Measurements from ENCODE around the gene FCER1G. TPM values are rescaled to one million over a fixed set of nuclear protein-coding genes. Genes with fewer than 3 reads are reported as not detected.

FCER1G gene
- total RNA-seq (2014; rRNA removed; shearing (Covaris generic)): 0.49 TPM in 1 of 2 replicates, not detected in the other

- no peak for DNase-seq (ENCODE audit: low spot score)
- in situ Hi-C loops (cut with HindIII; ENCODE audit: low sequenced_read_pairs): loop anchor here (25.0 kb wide), 1 partner anchor 172 kb away; no protein-coding TSS in a partner anchor
Observed at GRCh38 chr1:161215076-161215475, at the start of gene FCER1G. TSS of gene FCER1G (plus strand) at chr1:161215295. CDS start at chr1:161215322, 27 bp downstream.

GRCh38 chr1:161165742-161166668 lies 49.1 kb upstream of the FCER1G start, which contains the start of gene PPOX:
TSS of gene PPOX (plus strand) at chr1:161166426. CDS start at chr1:161166848, 422 bp downstream.
- in situ Hi-C loops (cut with HindIII; ENCODE audit: low sequenced_read_pairs): no loop called here
- DNase-seq (ENCODE audit: low spot score): peak; percentile 99

- peak; percentile 16 for DNase-seq (ENCODE audit: low spot score)
- in situ Hi-C loops (cut with HindIII; ENCODE audit: low sequenced_read_pairs): no loop called here
Observed at GRCh38 chr1:161166669-161167548, 48.2 kb upstream of the FCER1G start.

GRCh38 chr1:161168906-161169305 lies 46.2 kb upstream of the FCER1G start:
- in situ Hi-C loops (cut with HindIII; ENCODE audit: low sequenced_read_pairs): no loop called here
- no peak for DNase-seq (ENCODE audit: low spot score)

- no peak for DNase-seq (ENCODE audit: low spot score)
- in situ Hi-C loops (cut with HindIII; ENCODE audit: low sequenced_read_pairs): no loop called here
Observed at GRCh38 chr1:161171191-161171590, 43.9 kb upstream of the FCER1G start.

- DNase-seq (ENCODE audit: low spot score): no peak
- in situ Hi-C loops (cut with HindIII; ENCODE audit: low sequenced_read_pairs): no loop called here
Observed at GRCh38 chr1:161171696-161172095, 43.4 kb upstream of the FCER1G start.

DNA sequence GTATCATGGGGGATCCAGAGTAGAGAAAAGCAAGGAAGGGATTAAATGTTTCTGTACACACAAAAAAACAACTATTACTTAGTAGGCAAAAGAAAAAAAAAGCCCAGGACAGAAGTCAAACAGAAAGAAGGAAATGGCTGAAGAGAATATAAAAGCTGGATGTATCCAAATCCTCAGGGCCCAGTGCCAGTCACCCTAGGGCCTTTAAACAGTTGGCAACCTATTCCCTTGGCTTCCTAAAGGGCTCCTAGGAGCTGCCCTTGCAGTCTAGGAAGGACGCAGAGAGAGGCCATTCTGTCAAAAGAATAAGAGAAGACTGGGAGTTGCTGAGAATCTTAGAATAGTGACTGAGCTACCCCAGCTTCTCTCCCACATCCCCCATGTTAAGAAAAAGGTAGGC lies 42.7 kb upstream of the FCER1G start:
- no peak for DNase-seq (ENCODE audit: low spot score)
- in situ Hi-C loops (cut with HindIII; ENCODE audit: low sequenced_read_pairs): no loop called here

- in situ Hi-C loops (cut with HindIII; ENCODE audit: low sequenced_read_pairs): no loop called here
- no peak for DNase-seq (ENCODE audit: low spot score)
Observed at GRCh38 chr1:161172776-161173376, 42.2 kb upstream of the FCER1G start.

GRCh38 chr1:161173711-161174110 lies 41.4 kb upstream of the FCER1G start:
- in situ Hi-C loops (cut with HindIII; ENCODE audit: low sequenced_read_pairs): no loop called here

GRCh38 chr1:161174911-161175310 lies 40.2 kb upstream of the FCER1G start:
- no peak for DNase-seq (ENCODE audit: low spot score)
- in situ Hi-C loops (cut with HindIII; ENCODE audit: low sequenced_read_pairs): no loop called here

More at GRCh38 chr1:161173711-161174110, 41.4 kb upstream of the FCER1G start:
- no peak for DNase-seq (ENCODE audit: low spot score)

GRCh38 chr1:161175771-161176453 lies 39.2 kb upstream of the FCER1G start:
- no peak for DNase-seq (ENCODE audit: low spot score)
- in situ Hi-C loops (cut with HindIII; ENCODE audit: low sequenced_read_pairs): no loop called here

DNA sequence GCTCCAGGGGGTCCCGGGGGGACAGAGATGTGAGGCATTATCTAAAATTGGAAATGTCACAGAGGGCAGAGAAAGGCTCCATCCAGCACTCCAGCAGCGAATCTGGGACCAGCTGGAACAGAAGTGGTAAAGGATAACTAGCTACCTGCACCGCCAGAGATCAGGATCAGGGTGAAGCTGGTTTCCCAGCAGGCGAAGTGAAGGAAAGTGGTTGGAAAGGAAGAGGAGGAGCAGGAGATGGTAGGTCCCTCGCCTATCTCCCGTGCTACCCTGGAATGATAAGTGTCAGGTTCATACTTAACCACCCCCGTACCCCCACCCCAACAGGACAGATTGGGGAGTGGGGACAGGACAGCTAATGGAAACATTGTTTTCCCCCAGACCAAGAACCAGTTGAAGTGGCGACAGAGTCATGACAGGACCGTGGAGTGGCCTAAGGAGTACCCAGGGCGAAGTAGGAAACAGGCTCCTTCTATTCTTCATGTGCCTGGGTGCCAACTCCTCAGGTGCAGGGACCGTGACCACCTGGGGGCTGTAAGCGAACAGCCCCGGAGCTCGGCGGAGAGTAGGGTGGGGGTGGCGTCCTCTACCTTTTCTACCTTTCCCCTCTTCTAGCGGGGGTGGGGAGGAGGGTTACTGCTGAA lies 38.5 kb upstream of the FCER1G start:
- DNase-seq (ENCODE audit: low spot score): no peak
- in situ Hi-C loops (cut with HindIII; ENCODE audit: low sequenced_read_pairs): no loop called here

DNA sequence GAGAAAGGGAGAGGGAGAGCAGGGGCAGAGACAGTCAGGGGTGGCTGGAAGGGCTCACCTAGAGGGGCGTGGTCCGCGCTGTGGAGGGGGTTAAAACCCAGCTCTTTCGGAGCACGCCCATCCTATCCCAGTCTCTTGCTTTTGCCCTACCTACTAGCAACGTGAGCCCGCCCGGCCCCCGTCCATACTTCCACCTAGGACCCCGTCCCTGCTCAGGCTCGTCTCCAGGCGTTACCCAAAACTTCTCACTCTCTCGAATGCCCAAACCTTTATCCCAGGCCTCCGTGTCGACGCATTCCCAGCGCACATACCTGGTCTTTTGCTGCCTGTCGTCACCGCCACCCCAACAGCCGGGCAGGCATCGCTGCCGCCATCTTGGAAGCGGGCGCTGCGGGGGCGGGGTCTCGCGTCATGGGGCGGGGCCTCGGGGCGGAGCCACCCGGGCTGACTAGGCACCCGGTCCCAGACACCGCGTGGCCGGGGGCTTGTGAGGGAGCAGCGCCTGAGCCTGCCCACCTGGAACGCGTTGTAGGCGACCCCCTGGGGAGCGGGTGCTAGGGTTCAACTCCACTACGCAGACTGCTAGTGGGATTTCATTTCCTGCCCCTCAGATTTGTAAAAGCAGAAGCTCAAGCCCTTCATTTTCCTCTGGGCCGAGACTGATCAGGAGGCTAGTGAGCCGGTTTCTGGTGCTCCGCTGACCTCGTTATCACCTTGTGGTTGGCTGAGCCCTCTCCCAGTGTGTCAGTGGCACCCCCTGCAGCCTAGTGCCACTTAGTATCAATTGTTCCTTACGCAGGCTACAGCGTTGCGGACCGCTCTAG lies 37.8 kb upstream of the FCER1G start, which contains the start of gene B4GALT3:
B4GALT3 (minus strand) TSS at position 396 of the 824 bp plus-strand sequence. CDS start 1,447 bp downstream, outside the sequence.
- peak; percentile 86 for DNase-seq (ENCODE audit: low spot score)
- in situ Hi-C loops (cut with HindIII; ENCODE audit: low sequenced_read_pairs): no loop called here

GRCh38 chr1:161177936-161178244 lies 37.2 kb upstream of the FCER1G start:
- in situ Hi-C loops (cut with HindIII; ENCODE audit: low sequenced_read_pairs): no loop called here
- no peak for DNase-seq (ENCODE audit: low spot score)

DNA sequence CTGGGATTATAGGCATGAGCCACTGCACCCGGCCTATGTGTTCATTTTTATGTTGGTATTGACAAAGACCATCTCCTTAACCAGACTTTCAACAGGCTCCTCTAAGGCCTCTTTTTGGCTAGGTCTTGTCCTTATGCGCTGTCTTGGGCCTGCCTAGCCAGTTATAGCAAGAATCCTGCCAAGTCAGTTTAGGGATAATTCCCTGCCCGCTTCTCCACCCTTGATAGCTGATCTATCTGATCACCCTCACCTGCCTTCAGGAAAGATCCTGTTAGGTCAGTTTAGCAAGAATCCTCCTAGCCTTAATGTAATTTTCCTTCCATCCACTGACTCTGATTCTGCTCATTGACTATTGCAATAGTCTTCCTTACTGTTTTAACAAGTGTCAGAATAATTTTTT lies 35.4 kb upstream of the FCER1G start:
- in situ Hi-C loops (cut with HindIII; ENCODE audit: low sequenced_read_pairs): no loop called here
- no peak for DNase-seq (ENCODE audit: low spot score)

GRCh38 chr1:161180639-161181038 lies 34.5 kb upstream of the FCER1G start:
- no peak for DNase-seq (ENCODE audit: low spot score)
- in situ Hi-C loops (cut with HindIII; ENCODE audit: low sequenced_read_pairs): no loop called here

- DNase-seq (ENCODE audit: low spot score): no peak
- in situ Hi-C loops (cut with HindIII; ENCODE audit: low sequenced_read_pairs): no loop called here
Observed at GRCh38 chr1:161182214-161182613, 32.9 kb upstream of the FCER1G start.

- in situ Hi-C loops (cut with HindIII; ENCODE audit: low sequenced_read_pairs): no loop called here
- peak; percentile 70 for DNase-seq (ENCODE audit: low spot score)
Observed at GRCh38 chr1:161185282-161185682, 29.8 kb upstream of the FCER1G start.

All from G401 (cell line).